Stimulated activated CD4-positive, alpha-beta T cell treated with anti-CD3 and anti-CD28 coated beads, Interleukin-15, amount 100 ng/mL, for 1 hour (primary cell): ENCODE measurements around the gene SOX21.

Source experiments
- DNase-seq, 2 donors: peaks; one replicate each; pipeline ENCODE4 v3.0.0-alpha.2; 2020; ENCODE audit warnings: low read depth in 1 of 2, low spot score in 1 of 2

SOX21 gene

DNA sequence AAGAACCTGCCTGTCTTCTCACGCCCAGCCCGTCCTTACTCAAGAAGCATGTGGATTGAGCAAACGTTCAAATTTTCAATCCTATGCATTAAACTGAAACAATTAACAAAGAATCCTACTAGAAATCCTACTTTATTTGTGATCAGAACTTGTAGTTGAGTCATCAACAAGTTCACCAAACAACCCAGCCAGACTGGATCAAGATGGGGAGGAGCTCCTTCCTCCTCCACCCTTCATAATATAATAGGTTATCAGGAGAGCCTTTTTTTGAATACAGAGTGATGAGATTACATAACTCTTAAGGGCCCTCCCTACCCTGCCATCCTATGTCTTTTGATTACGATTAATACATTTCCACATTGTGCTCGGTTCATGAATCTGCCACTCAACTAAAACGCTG lies 32.7 kb downstream of the SOX21 start:
- no peak for DNase-seq

DNA sequence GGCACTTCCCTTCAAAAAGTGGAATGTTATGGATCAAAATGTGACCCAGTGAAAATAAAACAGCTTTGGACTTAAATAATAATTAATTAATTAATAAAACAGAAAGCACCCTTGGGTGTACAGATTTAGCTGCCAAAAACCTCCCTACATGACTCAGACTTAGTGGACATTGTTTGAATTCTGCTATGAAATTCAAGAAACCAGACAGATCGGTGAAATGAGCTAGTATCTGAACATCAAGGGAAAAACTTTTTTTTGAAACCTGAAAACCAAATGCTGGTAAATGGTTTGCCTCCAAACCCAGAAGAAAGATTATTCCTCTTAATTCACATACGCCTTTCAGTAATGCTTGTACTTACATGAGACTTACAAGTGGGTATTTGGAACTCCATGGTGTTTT lies 33.5 kb downstream of the SOX21 start:
- no peak for DNase-seq

GRCh38 chr13:94677799-94678198 lies 34.5 kb downstream of the SOX21 start:
- DNase-seq: no peak

GRCh38 chr13:94674609-94675348 lies 37.6 kb downstream of the SOX21 start:
- peak; percentile 8 to 13 for DNase-seq

- no peak for DNase-seq
Observed at GRCh38 chr13:94673851-94674250, 38.5 kb downstream of the SOX21 start.

DNA sequence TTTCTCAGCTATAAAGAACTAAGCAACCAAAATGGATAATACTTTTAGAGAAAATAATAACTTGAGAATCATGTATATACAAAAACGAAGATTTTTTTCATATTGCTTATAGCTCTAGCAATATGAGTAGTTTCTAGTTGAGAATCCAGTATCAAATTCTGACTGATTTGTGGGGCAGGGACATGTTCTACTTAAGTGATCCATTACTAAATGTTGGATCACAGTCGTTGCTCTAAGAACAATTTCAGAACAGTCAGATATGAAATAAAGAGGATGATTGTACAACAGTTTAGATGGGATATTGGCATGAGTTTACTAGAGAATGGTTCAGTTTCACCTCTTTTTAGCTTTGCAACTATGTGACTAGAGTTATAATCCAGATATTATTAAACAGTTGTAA lies 39.9 kb downstream of the SOX21 start:
- DNase-seq: no peak

DNA sequence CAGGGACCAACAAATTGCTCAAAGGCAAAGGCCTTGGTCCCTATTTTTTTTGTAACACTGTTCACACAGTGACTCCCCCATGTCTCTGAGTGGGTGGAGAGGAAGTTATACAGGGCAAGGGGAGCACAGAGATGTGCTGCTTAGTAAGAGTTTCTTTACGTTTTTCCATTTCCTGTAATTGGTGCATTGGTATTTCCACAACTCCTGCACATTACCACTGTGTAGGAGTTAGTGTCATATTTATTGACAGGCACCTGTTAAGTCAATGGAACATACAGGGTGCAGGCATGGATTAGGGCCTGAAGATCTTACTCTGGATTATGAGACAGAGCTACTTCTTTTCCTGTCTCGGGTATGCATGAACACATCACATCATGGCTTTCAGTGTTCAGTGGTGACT lies 45.2 kb downstream of the SOX21 start:
- DNase-seq: no peak

- no peak for DNase-seq
Observed at GRCh38 chr13:94666065-94666464, 46.3 kb downstream of the SOX21 start.

DNA sequence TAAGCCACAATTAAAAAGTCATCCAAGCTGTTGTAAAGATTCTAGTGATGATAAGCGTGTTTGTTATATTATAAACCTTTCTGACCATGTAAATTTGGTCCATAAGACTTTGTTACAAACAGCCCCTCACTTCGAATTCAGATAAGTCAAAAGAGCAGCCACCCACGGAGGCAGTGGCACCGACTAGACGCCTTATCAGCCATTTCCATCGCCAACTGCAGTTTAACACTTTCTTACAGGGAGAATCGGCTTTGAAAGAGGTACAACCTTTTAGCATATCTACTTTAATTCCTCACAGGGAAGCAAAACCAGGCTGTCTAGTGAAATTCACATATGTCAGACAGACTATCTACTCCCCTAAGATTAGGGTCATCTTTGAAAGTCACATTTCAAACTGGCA lies 47.5 kb downstream of the SOX21 start:
- DNase-seq: no peak

GRCh38 chr13:94662274-94662945 lies 49.9 kb downstream of the SOX21 start:
- DNase-seq: no peak

- no peak for DNase-seq
Observed at GRCh38 chr13:94661406-94661805, 50.9 kb downstream of the SOX21 start.

- no peak for DNase-seq
Observed at GRCh38 chr13:94660695-94661326, 51.5 kb downstream of the SOX21 start.
